Midbrain (tissue), 1 donor: ENCODE data around the gene ITGB3BP.
"Not testable (repeated sequence)": the region's sequence is repeated elsewhere in the genome, so short reads cannot be mapped to it uniquely, and the experiment has no call there.

ENCODE experiments used
- DNase-seq: peaks from one replicate; lab custom pipeline; 2025; lab: John Stamatoyannopoulos, UW

Gene ITGB3BP

DNA sequence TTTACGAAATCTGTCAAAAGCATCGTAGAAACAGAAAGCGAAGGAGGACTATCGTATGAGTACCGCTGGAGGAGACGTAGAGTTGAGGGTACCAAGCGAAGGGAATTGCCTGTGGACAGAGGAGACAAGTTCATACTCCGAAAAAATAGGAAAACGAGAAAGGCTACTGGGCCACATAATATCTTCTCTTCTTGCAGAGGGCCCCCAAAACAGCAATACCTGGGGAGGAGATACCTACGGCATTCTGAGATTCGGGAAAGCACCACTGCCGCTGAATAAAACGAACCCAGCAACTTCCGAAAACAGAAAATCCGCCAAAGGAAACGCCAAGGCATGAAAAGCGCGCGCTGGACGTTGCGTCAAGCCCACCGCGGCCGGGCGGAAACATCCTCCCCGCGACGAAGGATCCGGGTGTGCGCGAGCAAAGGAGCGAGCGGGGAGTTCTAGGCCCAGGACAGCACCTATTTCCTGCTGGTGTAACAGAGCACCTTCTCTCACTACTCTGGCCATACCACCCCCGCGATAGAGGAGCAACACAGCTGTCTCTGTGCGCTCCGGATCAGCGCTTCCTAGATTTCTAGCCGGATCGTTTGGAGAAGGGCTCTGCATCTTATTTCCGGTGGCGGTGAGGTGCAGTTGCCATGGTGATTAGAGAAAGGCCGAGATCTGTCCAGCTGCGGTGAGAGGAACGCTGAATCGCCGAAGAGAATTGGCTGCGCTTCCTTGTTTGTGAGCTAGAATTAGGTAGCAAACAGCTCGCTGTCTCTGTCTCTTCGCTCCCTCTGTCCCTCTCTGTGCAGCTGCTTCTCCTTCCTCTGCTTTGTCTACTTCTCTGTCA is at the start of gene ITGB3BP, which contains the start of gene EFCAB7:
Gene ITGB3BP, minus strand, starts transcription at position 335 of the 838 bp plus-strand sequence. Its CDS starts 92 bp downstream, at position 243.
Gene EFCAB7, plus strand, starts transcription at position 635 of the 838 bp plus-strand sequence. CDS start 2,048 bp downstream, outside the sequence.
- peak; percentile 87 for DNase-seq

DNA sequence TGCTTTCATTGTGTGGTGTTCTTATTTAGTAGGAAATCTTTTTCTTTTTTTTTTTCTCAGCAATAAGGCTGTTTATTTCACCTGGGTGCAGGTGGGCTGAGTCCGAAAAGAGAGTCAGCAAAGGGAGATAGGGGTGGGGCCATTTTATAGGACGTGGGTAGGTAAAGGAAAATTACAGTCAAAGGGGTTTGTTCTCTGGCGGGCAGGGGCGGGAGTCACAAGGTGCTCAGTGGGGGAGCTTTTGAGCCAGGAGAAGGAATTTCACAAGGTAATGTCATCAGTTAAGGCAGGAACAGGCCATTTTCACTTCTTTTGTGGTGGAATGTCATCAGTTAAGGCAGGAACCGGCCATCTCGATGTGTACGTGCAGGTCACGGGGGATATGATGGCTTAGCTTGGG is 49.7 kb upstream of the ITGB3BP start:
- not testable (repeated sequence) for DNase-seq

- no peak for DNase-seq
Observed at GRCh38 chr1:63569640-63570316, 46.8 kb upstream of the ITGB3BP start.

- DNase-seq, result no peak
Observed at GRCh38 chr1:63569068-63569467, 46.0 kb upstream of the ITGB3BP start.

- no peak for DNase-seq
Observed at GRCh38 chr1:63563745-63564144, 40.7 kb upstream of the ITGB3BP start.

DNA sequence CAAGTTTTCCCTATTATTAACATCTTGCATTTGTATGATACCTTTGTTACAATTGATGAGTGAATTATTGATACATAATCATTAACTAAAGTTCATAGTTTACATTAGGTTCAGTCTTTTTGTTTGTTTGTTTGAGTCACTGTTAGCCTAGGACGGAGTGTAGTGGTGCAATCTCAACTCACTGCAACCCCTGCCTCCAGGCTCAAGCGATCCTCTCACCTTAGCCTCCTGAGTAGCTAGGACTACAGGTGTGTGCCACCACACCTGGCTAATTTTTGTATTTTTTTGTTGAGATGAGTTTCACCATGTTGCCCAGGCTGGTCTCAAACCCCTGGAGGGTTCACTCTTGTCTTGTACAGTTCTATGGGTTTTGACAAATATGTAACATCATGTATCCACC is 36.3 kb upstream of the ITGB3BP start:
- no peak for DNase-seq

DNA sequence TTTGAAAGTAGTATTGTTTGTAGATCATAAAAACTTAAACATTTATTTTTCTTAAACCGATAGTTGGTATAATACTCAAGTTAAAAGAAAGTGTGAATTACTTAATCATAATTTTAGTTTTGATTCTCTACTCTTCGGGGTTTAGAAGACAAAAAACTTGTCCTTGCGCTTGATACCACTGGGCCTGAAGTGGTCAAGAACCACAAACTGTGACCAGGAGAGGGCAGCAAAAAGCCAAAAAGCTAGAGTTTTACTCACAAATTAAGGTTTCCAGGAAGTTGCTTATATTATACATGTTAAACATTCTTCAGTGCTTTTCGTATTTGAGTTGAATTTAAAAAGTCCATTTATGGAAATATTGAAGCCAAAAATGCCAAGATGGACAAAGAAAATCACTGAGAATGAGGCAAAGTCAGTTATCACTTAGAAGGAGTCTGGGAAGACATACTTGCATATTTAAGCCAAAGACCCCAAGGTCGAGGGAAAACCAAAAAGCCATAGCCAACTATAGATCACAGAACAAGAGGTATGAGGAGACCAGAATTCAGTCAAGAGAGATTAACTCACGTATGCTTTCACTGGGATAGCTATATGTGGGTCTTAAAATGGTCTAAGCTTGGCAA is 34.5 kb upstream of the ITGB3BP start:
- peak; percentile 20 for DNase-seq

- no peak for DNase-seq
Observed at GRCh38 chr1:63555480-63555879, 32.5 kb upstream of the ITGB3BP start.

GRCh38 chr1:63548877-63549276 is 25.9 kb upstream of the ITGB3BP start:
- DNase-seq, result no peak

DNA sequence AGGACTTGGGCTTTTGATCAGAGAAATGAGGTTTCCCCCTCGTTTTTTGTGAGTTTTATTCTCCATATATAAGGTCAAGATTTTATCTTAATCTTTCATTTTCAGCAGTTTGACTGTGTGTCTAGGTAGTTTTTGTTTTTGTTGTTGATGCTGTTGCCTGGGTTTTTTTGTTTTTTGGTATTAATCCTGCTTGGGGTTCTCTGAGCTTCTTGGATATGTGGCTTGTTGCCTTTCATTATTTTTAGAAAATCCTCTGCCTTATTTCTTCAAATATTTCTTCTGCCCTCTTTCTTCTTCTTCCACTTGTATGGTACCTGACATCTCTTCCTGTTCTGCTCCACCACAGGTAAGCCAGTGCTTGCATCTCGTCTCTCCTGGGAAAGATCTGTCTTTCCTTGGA is 25.3 kb upstream of the ITGB3BP start:
- DNase-seq, result no peak

- DNase-seq, result no peak
Observed at GRCh38 chr1:63547621-63548294, 24.7 kb upstream of the ITGB3BP start.

DNA sequence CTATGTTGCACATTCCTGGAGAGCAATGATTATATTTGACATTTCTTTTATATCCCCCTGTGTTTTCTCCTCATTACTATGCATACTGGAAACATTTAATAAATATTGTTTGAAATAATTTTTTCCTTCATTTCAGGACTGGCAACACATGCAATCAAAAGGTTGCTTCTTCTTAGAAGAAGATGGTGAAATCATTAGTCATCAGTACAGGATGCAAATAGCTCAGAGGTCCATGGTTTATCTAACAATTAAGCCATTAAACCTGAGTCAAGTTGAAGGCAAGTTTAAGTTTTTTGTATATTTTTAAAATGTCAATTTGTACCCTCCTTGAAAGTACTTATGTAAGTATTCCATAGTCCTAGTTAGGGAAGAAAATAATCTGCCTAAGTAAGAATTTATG is 22.8 kb upstream of the ITGB3BP start:
- DNase-seq, result no peak

DNA sequence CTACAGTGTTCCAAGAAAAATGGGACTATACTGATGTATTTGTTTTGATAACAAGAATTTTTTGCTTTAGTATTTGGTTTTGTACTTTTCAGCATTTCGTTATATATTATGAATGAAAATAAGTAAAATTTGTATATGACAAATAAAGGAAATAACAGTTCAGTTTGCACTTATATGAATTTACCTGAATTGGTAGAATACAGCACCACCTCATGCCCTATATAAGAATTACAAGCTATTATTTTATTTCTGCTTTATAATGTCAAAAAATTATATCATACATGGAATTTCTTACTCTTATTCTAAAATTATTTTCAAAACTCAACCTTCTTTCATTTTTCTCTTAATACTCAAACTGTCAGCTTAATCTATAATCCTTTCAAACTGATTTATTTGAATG is 14.9 kb upstream of the ITGB3BP start:
- no peak for DNase-seq

- DNase-seq, result no peak
Observed at GRCh38 chr1:63537006-63537405, 14.0 kb upstream of the ITGB3BP start.

- no peak for DNase-seq
Observed at GRCh38 chr1:63534406-63534805, 11.4 kb upstream of the ITGB3BP start.

DNA sequence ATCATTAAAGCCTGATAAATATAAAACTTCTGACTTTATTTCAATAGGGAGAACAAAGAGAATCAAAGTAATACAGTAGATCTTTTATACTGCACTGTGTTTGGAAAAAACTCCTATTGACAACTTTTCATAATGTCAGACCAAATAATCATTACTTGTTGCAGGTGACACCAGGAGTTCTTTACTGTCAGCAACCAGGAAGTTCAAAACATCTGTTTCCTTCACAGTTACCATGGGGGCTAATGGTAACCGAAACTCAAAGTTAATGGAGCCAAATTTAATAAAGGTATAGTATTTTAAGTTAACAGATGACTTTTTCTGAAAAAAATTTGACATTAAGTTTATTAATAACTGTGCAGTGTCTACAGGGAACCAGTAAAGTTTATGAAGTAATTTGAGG is 10.9 kb upstream of the ITGB3BP start:
- no peak for DNase-seq

DNA sequence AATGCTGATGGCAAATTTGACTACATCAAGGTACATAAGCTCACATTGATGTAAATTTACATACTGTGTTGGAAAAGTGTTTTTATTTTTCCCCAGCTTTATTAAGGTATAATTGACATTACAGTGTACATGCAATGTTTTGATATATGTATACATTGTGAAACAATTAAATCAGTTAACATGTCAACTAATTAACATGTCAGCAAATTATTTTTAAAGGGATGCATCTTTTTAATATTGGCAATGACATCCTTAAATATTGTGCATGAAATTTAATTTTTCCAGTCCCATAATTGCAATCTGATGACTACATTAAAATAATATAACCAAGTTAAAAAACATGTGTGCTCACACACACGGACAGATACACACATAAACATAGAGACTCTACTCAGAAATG is 9.7 kb upstream of the ITGB3BP start:
- no peak for DNase-seq

- DNase-seq, result no peak
Observed at GRCh38 chr1:63524201-63524600, 1.2 kb upstream of the ITGB3BP start.

DNA sequence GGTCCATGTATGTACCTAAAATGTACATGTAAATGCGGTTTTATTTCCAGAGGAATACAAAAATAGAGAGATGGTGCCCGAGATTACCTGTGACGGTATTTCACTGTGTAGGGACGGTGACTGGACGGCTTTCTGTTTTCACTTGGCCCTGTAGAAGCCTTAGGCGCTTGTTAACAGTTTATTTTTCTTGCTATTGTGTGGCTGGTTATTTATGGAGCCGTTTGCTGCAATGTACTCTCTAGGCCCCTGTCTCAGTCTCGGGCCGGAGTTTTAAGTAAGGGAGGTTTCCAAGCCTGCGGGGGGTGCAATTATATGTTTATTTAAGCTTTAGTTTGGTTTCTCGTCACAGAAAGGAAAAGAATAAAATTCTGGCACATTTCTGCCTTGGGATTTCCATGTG is 713 bp upstream of the ITGB3BP start:
- DNase-seq, result peak; percentile 44

GRCh38 chr1:63516629-63517028 is 6.4 kb downstream of the ITGB3BP start:
- no peak for DNase-seq

DNA sequence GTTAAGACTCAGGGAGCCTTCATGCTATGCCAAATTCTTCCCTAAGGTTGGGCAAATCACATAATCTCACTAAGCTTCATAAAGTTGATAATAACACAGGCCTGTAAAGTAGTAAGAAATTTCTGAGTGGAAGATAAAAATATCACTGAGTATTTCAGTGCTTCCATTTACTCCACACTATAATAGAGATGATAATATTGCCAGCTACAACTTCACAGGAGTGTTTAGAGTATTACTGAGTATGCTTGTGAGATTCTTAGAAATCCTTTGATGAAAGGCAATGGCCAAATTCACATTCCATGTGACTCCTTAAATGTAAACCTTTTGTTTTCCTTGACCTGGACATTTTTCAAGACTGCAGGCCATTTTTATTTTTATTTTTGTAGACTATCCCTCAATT is 10.4 kb downstream of the ITGB3BP start:
- no peak for DNase-seq

GRCh38 chr1:63509718-63510117 is 13.3 kb downstream of the ITGB3BP start:
- no peak for DNase-seq
